Pericardium fibroblast (primary cell): ENCODE measurements around the gene ASTL. TPM values are rescaled to one million over a fixed set of nuclear protein-coding genes. Genes with fewer than 3 reads are reported as not detected.

Experiments used
- total RNA-seq: library from RNA; depleted of rRNA; stranded (reverse); fragments of >200 nt; gene quantifications from 2 replicates; pipeline ENCODE4 v1.2.3, GENCODE V29; 2015

ASTL gene
- total RNA-seq: not detected in 2 replicates

DNA sequence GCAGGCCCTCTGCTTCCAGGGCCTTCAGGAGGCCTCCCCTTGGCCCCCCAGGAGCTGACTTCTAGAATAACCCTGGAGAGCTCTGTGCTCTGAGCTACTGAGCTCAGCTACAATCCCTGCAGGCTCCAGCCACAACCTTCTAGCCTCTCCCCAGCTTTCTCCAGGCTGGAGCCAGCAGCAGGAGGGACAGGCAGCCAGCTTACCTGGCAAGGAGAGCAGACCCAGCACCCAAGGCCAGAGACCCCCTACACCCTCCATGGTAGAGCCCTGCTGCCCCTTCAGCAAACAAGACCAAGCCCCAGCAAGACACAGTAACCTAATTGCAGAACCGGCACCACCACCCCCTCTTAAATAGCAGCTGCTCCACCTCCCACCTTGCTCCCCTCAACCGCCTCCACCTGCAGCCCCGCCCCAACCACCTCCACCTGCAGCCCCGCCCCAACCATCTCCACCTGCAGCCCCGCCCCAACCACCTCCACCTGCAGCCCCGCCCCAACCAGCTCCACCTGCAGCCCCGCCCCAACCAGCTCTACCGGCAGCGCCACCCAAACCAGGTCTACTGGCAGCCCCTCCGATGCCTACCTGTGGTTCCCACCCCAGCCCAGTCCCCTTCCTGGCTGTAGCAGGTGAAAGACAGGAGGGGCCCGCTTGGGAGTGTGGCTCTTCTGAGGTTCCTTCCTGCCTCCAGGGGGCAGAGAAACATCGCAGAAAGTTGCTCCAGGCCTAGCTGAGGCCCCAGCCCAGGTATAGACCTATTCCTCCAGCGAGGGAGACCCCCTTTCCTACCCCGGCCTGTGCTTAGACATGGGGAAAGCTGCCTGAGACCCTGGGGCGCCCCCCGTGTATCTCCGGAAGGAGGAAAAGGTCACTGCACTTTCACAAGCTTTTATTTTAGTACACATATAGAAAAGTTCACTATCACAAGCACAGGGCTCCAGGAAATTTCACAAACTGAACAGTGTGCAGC is at the start of gene ASTL:
Gene ASTL, minus strand, starts transcription at position 324 of the 967 bp plus-strand sequence. Its CDS starts 66 bp downstream, at position 258.

DNA sequence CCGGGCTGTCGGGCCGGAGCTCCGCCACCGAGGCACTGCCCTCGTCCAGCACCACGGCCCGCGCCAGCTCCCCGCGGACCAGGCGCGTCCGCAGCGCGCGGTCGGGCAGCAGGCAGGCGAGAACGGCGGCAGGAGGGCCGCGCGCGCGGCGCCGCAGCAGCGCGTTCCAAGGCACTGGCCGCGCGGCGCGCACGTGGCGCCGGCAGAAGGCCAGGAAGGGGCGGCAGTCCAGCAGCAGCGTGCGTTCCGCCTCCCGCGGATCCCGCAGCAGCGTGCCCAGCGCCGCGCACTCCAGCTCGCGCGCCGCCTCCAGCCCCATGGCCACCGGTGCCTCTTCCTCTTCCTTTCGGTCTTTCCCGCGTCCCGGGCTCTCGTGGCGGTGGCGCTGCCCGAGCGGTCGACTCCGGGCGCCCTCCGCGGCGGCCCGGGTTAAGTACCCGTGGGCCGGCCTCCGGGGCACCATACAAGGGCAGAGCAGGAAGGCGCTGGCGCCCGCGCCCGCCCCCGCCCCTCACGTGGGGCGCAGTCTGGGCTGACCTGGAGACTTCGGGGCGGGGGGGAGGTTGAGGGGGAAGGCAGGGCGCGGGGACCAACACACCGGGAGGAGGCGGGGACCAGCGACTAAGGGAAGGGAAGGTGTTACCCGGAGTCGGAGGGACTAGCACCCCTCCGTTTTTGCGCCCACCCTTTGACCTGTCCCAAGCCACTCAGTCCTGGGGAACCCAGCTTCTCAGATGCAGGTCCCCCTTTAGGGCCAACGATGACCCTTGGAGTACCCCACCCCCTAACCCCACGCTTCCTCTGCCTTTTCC is 6.9 kb upstream of the ASTL start, which contains the start of gene DUSP2:
Gene DUSP2, minus strand, starts transcription at position 405 of the 812 bp plus-strand sequence. Its CDS starts 86 bp downstream, at position 319.

DNA sequence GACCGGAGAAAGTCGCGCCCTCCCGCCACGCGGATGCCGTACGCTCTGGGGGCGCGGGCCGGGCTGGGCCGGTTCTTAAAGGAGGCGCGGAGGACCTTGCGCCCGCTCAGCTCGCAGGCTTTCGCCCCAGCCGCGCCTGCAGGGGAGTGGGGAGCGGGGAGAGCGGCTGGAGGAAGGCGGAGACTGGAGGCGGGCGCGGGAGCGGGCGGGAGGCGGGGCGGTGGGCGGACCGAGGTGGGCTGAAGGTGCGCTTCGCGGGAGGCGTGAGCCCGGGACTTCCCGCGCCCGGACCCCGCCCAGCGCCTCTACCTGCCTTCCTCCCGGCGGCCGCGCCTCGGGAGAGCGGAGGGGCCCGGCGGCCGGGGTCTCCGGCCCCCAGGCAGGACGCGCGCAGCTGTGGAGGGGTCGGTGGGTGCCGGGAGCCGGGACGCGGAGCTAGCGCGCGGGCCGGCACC is 21.9 kb downstream of the ASTL start, which contains the start of gene ADRA2B:
Gene ADRA2B, minus strand, starts transcription at position 148 of the 455 bp plus-strand sequence. CDS start 422 bp downstream, outside the sequence.

Other genes with a start within 250 kb of the ASTL start
- gene ANKRD36C, start 146.7 kb downstream of the ASTL start, total RNA-seq: 4.7 and 5.1 TPM in 2 replicates
- 1.3 and 3.7 TPM in 2 replicates for gene GPAT2, start 103.6 kb downstream of the ASTL start, total RNA-seq
- under 0.01 TPM in 1 of 2 replicates, not detected in the other for gene ADRA2B, start 21.9 kb downstream of the ASTL start, total RNA-seq
- gene DUSP2, start 6.9 kb upstream of the ASTL start, total RNA-seq: 3.5 and 6.6 TPM in 2 replicates
- 63.6 and 74.2 TPM in 2 replicates for gene STARD7, start 70.3 kb upstream of the ASTL start, total RNA-seq
- 30.1 and 32.6 TPM in 2 replicates for gene TMEM127, start 127.5 kb upstream of the ASTL start, total RNA-seq
- 56.8 and 82.3 TPM in 2 replicates for gene CIAO1, start 127.7 kb upstream of the ASTL start, total RNA-seq
- gene SNRNP200, start 167.0 kb upstream of the ASTL start, total RNA-seq: 46.4 and 49.2 TPM in 2 replicates
- gene ITPRIPL1, start 186.8 kb upstream of the ASTL start, total RNA-seq: 0.34 and 0.35 TPM in 2 replicates
- 0.23 and 1.8 TPM in 2 replicates for gene NCAPH, start 197.3 kb upstream of the ASTL start, total RNA-seq